Endothelial cell of umbilical vein (primary cell): ENCODE measurements around the gene TOX2.

Experiments
- EZH2 ChIP-seq: IDR thresholded peaks from 2 replicates; pipeline ENCODE4 v1.6.1; 2012; ENCODE audit warnings: borderline replicate concordance, low read depth, mild to moderate bottlenecking, moderate library complexity, low read length, inconsistent platforms; ENCODE audit not compliant: severe bottlenecking
- FOS ChIP-seq: IDR thresholded peaks from 2 replicates; pipeline ENCODE4 v1.6.1; 2011; ENCODE audit warnings: mild to moderate bottlenecking, low read length, moderate library complexity, borderline replicate concordance; ENCODE audit not compliant: insufficient read depth
- GATA2 ChIP-seq: IDR thresholded peaks from 2 replicates; pipeline ENCODE4 v1.7.0; 2011; ENCODE audit warnings: low read depth, mild to moderate bottlenecking, moderate library complexity, mixed read lengths, low read length; ENCODE audit not compliant: insufficient read length, insufficient read depth
- POLR2A ChIP-seq: IDR thresholded peaks from 2 replicates; pipeline ENCODE4 v1.6.1; 2012; ENCODE audit warnings: low read depth, mild to moderate bottlenecking, control low read depth, low read length
- POLR2AphosphoS5 ChIP-seq: IDR thresholded peaks from 2 replicates; pipeline ENCODE4 v1.6.1; 2012; ENCODE audit warnings: low read depth, mild to moderate bottlenecking, control low read depth, low read length, moderate library complexity; ENCODE audit not compliant: insufficient read depth
- TF ChIP-seq, protein P1 (sequence below), 2 donors: IDR thresholded peaks; 1 replicate in 1 of 2; 2 replicates in 1 of 2; pipeline ENCODE4 v1.5.1; 2011; ENCODE audit warnings: low read length in 2 of 2, mild to moderate bottlenecking in 2 of 2, moderate library complexity in 2 of 2, control low read depth in 1 of 2, inconsistent platforms in 1 of 2, low read depth in 1 of 2; ENCODE audit not compliant: insufficient read depth in 1 of 2; ENCODE audit errors: extremely low read depth in 1 of 2
- TF ChIP-seq, protein P2 (sequence below): IDR thresholded peaks from 2 replicates; pipeline ENCODE4 v1.6.1; 2011; ENCODE audit not compliant: insufficient read depth, insufficient read length

- TF ChIP-seq, protein P1, sequence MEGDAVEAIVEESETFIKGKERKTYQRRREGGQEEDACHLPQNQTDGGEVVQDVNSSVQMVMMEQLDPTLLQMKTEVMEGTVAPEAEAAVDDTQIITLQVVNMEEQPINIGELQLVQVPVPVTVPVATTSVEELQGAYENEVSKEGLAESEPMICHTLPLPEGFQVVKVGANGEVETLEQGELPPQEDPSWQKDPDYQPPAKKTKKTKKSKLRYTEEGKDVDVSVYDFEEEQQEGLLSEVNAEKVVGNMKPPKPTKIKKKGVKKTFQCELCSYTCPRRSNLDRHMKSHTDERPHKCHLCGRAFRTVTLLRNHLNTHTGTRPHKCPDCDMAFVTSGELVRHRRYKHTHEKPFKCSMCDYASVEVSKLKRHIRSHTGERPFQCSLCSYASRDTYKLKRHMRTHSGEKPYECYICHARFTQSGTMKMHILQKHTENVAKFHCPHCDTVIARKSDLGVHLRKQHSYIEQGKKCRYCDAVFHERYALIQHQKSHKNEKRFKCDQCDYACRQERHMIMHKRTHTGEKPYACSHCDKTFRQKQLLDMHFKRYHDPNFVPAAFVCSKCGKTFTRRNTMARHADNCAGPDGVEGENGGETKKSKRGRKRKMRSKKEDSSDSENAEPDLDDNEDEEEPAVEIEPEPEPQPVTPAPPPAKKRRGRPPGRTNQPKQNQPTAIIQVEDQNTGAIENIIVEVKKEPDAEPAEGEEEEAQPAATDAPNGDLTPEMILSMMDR (IDR thresholded peaks at IDR 0.05; ENCODE audit: extremely low read depth in 1 of 2, insufficient read depth in 1 of 2, low read depth in 1 of 2, low read length in 2 of 2), result no peak
- no peak for TF ChIP-seq EZH2
- no peak for TF ChIP-seq FOS
- no peak for TF ChIP-seq POLR2A
- TF ChIP-seq, protein P2, sequence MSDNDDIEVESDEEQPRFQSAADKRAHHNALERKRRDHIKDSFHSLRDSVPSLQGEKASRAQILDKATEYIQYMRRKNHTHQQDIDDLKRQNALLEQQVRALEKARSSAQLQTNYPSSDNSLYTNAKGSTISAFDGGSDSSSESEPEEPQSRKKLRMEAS, result no peak
- no peak for TF ChIP-seq POLR2AphosphoS5
- TF ChIP-seq GATA2, result no peak
Observed at GRCh38 chr20:44018942-44019637, 104.4 kb downstream of the TOX2 start.
